HG03066 (cell line): ENCODE data around the gene ZBTB42.
"Not testable (repeated sequence)": the region's sequence is repeated elsewhere in the genome, so short reads cannot be mapped to it uniquely, and the experiment has no call there.

Experiments used
- ATAC-seq: cut with Tn5 transposase; IDR thresholded peaks from one replicate; pipeline ENCODE4 v1.9.1; 2021; ENCODE audit warnings: low read depth; ENCODE audit not compliant: unreplicated experiment

ZBTB42 gene

DNA sequence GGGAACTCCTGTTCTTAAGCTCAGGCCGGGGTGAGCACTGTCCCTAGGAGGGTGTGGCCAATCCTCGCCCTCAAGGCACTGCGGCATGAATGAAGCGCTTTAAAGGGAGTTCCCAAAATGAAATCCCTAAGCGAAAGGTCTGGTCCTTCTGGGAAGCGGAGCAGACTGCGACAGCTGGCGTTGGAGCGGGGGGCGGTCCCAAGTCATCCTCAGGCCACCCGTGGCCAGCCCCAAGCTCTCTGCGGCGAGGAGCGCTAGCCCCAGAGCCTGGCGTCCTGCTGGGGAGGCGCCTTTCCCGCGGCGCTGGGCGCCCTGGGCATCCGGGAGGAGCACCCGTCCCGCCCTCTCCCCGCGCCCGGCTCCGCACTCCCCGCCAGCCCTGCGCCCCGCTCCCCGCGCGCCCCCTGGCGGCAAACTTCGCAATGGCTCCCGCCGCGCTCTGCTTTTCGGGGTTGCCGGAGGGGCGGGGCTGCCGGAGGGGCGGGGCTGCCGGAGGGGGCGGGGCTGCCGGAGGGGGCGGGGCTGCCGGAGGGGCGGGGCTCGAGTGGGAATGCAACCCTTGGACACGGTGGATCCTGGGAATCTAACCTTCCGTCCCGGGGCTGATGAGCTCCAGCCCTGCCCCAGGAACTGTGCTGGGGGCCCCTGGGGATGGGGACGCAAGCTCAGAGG, 25.4 kb downstream of the ZBTB42 start:
- no peak for ATAC-seq

DNA sequence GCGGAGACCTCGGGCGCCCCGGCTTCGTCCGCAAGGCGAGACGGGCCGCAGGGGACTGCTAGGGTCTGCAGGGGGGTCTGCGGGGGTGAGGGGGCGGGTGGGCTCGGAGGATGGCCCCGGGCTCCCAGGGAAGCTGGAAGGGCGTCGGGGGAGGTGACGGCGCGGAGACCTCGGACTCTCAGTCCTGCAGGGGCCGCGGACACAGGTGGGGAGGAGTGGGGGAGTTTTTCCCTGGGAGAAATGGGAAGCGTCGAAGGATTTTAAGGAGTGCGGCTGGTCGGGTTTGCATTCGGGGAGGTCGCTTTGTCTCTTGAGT, 25.9 kb downstream of the ZBTB42 start:
- no peak for ATAC-seq

DNA sequence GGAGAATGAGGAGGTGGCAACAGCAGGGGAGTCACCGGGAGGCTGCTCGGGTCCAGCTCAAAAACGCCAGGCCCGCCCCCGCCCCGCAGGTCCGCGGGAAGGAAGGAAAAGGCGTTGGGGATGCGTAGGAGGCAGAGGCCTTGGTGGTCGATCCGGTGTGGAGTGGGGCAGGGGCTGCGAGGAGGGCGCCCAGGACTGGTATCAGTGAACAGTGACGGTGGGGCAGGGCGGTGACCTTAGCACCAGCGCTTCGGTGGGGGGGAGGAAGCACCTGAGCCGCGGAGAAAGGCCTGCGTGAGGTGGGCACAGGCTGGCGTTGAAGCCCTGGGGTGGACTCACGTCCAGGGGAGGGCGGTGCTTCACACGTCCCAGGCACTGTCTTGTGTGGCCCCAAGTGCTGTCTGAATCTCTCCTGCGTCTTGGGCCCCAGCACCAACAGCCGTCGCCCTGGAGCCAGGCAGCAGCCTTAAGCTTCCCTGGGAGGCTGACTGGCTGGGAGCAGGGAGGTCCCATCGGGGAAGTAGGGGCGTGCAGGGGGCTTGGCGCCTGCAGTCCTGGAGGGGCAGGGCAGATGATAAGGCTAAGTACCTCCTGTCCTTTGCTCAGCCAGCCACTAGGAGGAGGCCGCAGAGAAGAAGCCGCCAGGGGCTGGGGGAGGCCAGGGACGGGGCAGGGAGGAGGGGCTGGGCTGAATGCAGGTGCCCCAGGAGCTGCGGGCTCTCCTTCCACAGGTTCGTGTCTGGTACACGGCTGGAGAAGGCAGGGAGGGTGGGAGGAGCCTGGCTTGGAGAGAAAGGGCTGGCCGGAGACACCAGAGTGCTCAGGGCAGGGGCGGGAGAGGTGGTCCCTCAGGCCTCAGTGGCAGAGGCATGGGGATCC, 26.5 kb downstream of the ZBTB42 start:
- no peak for ATAC-seq

DNA sequence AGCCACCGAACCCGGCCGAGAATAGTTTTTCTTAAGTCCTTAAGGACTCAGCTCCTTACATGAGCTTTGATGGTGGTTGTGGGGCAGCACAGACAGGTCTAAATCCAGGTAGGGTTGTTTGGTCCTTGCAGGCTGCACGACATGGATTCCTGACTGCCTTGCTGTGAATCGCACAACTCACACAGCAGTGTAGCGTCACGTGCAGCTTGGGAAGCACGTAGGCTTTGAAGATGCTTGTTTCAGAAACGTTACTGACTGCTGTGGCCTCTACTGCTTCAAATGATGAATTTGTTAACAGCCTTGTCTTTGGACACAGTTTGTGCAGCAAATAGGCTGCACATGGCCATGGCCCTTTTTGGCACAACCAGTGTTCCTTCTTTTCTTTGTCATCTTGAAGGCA, 29.9 kb downstream of the ZBTB42 start:
- ATAC-seq: no peak

DNA sequence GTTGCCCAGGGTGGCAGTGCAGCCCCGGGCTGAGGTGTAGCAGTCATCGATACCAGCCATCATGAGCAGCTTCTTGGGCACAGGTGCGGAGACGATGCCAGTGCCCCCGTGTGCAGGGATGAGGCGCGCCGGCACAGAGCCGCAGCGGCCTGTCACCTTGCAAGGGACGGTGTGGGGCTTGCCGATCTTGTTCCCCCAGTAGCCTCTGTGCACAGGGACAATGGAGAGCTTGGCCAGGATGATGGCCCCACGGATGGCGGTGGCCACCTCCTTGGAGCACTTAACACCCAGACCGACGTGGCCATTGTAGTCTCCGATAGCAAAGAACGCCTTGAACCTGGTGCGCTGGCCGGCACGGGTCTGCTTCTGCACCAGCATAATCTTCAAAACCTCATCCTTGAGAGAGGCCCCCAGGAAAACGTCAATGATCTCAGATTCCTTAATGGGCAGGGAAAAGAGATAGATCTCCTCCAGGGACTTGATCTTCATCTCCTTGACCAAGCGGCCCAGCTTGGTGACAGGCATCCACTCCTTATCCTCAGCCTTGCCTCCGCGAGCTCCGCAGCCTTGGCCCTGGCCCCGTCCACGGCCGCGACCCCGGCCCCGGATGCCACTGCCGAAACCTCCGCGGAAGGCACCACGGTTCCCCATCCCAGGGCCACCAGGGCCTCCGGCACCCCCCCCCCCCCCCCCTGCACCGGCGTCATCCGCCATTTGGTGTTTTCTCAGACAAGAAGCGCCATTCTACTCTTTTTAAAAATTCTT, 35.5 kb downstream of the ZBTB42 start:
- ATAC-seq: not testable (repeated sequence)

DNA sequence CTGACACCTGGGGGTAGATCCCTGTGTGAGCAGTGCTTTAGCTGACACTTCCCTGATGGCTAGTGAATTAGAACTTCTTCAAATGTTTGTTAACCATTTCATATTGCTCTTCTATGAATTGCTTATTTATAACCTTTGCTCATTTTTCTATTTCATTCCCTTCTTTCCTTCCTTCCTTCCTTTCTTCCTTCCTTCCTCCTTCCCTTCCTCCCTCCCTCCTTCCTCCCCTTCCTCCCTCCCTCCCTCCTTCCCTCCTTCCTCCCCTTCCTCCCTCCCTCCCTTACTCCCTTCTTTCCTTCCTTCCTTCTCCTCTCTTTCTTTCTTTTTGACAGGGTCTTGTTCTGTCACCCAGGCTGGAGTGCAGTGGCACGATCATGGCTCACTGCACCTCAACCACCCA, 40.8 kb downstream of the ZBTB42 start:
- ATAC-seq: no peak

DNA sequence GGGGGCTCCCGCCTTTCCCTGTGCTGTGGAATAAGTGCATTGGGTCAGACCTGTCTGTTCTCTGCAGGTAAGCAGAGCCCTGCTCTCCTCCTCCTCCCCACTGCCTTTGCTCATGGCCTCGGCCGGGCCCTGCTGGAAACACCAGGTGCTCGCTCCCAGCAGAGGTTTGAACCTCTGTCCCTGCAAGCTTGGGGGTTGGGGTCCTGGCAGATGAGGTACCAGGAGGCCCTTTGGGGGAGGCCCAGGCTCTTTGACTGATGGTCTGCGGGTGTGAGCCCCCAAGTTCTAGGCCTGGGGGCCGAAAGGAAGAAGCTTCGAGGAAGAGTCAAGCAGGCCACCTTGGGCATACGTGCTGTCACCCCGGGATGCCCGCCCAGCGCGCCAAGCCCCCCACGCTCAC, 42.1 kb downstream of the ZBTB42 start:
- ATAC-seq: no peak

DNA sequence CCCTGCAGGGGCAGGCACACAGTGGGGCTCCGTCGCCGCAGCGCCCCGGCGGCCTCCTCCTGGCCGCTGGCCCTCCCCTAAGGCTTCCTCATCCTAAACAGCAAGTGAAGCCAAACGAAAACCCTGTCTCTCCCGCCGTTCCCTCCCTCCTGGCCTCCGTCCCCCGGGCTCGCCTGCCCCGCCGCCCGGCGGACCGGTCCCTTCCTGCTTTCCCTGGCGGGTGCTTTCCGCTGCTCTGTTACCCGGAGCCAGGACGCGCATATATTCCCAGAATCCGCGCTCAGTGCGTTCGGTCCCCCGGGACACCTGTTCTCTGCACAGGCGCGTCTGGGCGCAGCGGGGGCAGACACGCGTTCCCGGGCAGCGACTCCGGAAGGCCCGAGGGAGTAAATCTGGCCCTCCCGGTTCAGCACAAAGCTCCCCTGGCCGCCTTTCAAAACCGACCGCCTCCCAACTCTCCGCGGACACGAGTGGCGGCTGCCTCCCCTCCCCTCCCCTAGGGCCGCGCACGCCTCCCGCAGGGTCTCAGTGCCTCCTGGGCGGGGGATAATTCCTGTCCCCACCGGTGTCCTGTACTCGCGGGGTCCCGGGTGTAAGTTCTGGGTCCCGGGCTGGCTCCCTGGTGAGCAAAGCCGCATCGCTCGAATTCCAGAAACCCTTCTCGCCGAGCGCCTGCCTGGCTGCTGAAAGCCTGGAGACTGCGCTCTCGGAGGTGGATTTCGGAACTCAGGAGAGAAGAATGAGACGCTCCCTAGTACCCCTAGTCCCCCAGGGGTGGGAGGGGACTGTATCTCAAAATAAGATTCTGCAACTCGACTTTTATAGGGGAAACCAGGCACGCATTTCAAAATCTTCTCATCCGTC, 42.8 kb downstream of the ZBTB42 start:
- no peak for ATAC-seq

DNA sequence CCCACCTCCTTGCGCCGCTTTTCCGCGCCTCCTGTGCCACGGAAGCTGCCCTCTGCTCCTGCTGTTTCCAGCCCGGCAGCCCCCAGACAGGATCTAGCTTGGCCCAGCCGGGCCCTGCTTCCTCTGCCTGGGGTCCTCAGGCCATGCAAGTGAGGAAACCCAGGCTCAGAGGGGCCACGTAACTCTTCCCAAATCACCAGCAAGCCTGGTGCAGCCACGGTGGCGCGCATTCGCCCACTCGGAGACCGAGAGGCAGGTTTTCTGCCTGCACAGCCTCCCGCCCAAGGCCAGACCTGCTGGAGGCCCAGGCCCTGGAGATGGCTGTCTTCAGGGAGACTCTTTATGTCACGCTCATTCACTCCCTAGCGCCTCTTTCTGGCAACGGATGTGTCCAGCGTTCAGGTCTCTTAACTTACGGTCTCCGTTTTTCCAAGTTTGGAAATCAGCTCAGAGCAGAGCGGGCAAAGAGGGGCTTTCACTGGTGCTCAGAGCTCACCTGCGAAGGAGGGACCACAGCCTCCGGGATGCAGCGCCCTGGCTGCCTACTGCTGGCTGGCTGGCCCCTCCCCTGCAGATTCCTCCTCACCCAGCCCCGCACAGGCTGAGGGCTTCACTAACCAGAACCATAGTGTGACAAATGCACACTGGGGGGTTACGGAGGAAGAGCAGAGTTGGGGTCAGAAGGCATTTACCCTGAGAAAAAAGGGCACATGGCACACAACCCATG, 43.6 kb downstream of the ZBTB42 start:
- ATAC-seq: no peak

DNA sequence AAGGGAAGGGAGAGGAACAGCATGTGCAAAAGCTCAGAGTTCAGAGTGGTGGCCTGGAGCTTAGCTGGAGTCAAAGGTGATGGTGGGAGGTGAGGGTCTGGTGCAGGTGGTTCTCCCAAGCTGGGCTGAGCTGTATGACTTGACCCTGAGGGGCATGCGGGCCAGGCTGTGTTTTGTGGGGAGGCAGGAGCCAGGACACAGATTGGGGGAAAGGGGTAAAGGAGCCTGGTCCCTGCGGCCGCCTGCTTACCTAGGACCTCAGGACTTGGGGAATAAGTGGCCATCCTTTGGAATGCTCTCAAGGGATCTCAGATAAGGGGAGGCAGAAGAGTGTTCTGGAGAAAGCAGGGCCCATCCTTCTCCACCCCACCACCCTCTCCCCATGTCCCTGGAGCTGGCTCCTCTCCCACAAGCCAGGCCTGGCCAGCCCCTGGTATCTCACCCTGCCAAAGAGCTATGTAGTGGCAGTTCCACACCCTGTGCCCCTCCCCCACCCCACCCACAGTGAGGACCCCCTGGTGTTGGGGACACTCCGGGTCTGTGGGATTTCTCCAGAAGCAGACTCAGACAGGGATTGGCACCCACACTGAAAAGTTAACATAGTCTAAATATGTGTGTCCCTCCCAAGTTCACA, 44.2 kb downstream of the ZBTB42 start:
- no peak for ATAC-seq

DNA sequence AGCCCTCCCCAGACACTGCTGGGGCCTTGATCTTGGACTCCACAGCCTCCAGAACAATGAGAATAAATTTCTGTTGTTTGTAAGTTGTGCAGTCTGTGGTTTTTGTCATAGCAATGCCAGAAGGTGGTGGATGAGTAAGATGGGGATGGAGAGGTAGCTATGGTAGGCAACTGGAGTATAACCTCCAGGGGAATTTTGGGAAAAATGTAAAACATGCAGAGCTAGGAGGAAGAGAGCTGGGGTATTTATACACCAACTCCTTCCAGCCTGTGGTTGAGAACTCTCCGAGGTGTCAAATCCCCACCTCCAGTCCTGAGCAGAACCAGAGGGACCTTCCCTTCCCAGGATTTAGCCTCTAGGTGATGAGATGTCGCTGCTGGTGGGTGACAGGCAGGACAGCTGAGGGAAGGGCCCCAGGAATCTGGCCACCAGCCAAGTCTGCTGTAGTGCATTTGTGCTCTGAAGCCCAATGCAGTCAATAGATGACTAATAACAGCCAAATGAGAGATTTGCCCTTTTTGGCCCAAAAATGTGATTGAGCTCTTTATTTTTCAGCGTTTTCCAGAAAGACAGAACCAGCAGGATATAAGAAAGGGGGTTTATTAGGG, 45.0 kb downstream of the ZBTB42 start:
- ATAC-seq: no peak

DNA sequence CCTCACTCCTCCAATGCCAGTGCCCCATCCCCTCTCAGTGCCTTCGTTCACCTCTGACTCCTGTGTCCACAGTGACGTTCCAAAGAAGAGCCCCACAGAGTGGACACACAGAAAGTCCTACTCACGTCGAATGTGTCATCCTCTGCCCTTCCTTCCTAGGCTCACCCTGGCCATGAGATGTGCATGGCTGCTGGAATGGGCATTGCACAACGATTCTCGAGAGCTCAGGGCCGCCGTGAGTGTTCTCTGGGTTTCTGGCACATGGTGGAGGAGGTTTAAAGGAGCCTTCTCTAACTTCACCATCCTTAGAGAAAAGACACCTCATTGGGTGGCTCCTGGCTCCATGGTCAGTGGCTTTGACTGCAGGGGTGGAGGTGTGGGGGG, 51.4 kb downstream of the ZBTB42 start:
- no peak for ATAC-seq
